Measurements from ENCODE around the gene GPS2. TPM values are rescaled to one million over a fixed set of nuclear protein-coding genes. Genes with fewer than 3 reads are reported as not detected.

Gene GPS2
- total and polyA plus RNA-seq, 10 donors = 54.1 to 123 (median 68.1) TPM

- Histone ChIP-seq H3K27ac (no peak overlapping the region), H3K4me1 (peaks cover 6 to 22% (median 15%) of the 10 kb centered on the region in 6 donors), H3K4me3 (no peak overlapping the region), H3K36me3 (no peaks in the 10 kb centered on the region), H3K9me3 (no peaks in the 10 kb centered on the region), H3K27me3 (replicated peaks in 1 of 7) (peaks cover 0 to 95% (median 25%) of the 10 kb centered on the region in 7 donors)
- WGBS, 5 donors = 88 to 93% (median 92%) methylated on average over 19 of the region's 19 CpGs
- no peak for DNase-seq
- intact Hi-C loops (cut with DNase I; ENCODE audit: low total_unique reads) = loop anchor here (10.0 kb wide), 1 partner anchor 55 kb away; no protein-coding TSS in a partner anchor
- TF ChIP-seq POLR2A (IDR thresholded peaks at IDR 0.05) (no peak), POLR2AphosphoS5 (IDR thresholded peaks at IDR 0.05) (no peak), CTCF (IDR thresholded peaks at IDR 0.05 in 8 of 11, conservative IDR thresholded peaks at IDR 0.05 in 3 of 11) (no peak)
These were observed 25.0 kb downstream of the GPS2 start for GRCh38 chr17:7290166-7290565.

GRCh38 chr17:7289256-7290032 is 25.7 kb downstream of the GPS2 start:
- 86 to 90% (median 88%) methylated on average over 15 to 18 of the region's 18 CpGs for WGBS, 5 donors
- H3K27me3 ChIP-seq (replicated peaks in 1 of 7) = peaks cover 0 to 95% (median 18%) of the 10 kb centered on the region in 7 donors
- H3K9me3 ChIP-seq = no peaks in the 10 kb centered on the region
- H3K4me1 ChIP-seq = peaks cover 0 to 15% (median 8%) of the 10 kb centered on the region in 6 donors
- no peak overlapping the region for H3K4me3 ChIP-seq
- no peak for DNase-seq
- no peak for TF ChIP-seq CTCF (IDR thresholded peaks at IDR 0.05 in 8 of 11, conservative IDR thresholded peaks at IDR 0.05 in 3 of 11)
- H3K27ac ChIP-seq = no peak overlapping the region
- no peaks in the 10 kb centered on the region for H3K36me3 ChIP-seq
- intact Hi-C loops (cut with DNase I; ENCODE audit: low total_unique reads) = loop anchor here (10.0 kb wide), 1 partner anchor 55 kb away; no protein-coding TSS in a partner anchor

GRCh38 chr17:7285679-7286078 is 29.5 kb downstream of the GPS2 start:
- Histone ChIP-seq H3K27ac (no peak overlapping the region), H3K36me3 (no peaks in the 10 kb centered on the region), H3K9me3 (no peaks in the 10 kb centered on the region), H3K4me1 (peaks cover 15 to 27% (median 24%) of the 10 kb centered on the region in 6 donors), H3K4me3 (no peak overlapping the region), H3K27me3 (replicated peaks in 1 of 7) (peaks cover 0 to 95% (median 20%) of the 10 kb centered on the region in 7 donors)
- TF ChIP-seq CTCF (IDR thresholded peaks at IDR 0.05 in 8 of 11, conservative IDR thresholded peaks at IDR 0.05 in 3 of 11) (no peak), POLR2AphosphoS5 (IDR thresholded peaks at IDR 0.05) (no peak), POLR2A (IDR thresholded peaks at IDR 0.05) (no peak)
- DNase-seq = no peak
- WGBS, 5 donors = 90 to 94% (median 93%) methylated on average over 11 to 12 of the region's 12 CpGs
- intact Hi-C loops (cut with DNase I; ENCODE audit: low total_unique reads) = no loop called here

GRCh38 chr17:7284911-7285310 is 30.2 kb downstream of the GPS2 start:
- Histone ChIP-seq H3K4me3 (no peak overlapping the region), H3K27ac (no peak overlapping the region), H3K4me1 (peaks cover 17 to 34% (median 30%) of the 10 kb centered on the region in 6 donors), H3K36me3 (no peaks in the 10 kb centered on the region), H3K27me3 (replicated peaks in 1 of 7) (peaks cover 0 to 94% (median 20%) of the 10 kb centered on the region in 7 donors), H3K9me3 (no peaks in the 10 kb centered on the region)
- WGBS, 5 donors = 91 to 98% (median 96%) methylated on average over 6 to 16 of the region's 16 CpGs
- TF ChIP-seq CTCF (IDR thresholded peaks at IDR 0.05 in 8 of 11, conservative IDR thresholded peaks at IDR 0.05 in 3 of 11) (no peak), POLR2A (IDR thresholded peaks at IDR 0.05) (no peak)
- no peak for DNase-seq
- intact Hi-C loops (cut with DNase I; ENCODE audit: low total_unique reads) = no loop called here

All from spleen (tissue), 11 donors.